OCI-LY7 (cell line): ENCODE results near the gene NACC1.

ENCODE experiments used
- EZH2phosphoT487 ChIP-seq: fragments of 200-600 bp; sonication (generic); IDR thresholded peaks from 2 replicates; pipeline ENCODE4 v1.6.1; 2018; ENCODE audit warnings: low read depth, borderline replicate concordance, mild to moderate bottlenecking, mixed run types, antibody characterized with exemption, low read length, moderate library complexity, mixed read lengths
- TF ChIP-seq, protein P1 (sequence below): fragments of 200-600 bp; sonication (generic); conservative IDR thresholded peaks from 2 replicates; pipeline ENCODE4 v1.5.1; 2014; ENCODE audit warnings: mild to moderate bottlenecking, antibody characterized with exemption, low read length, moderate library complexity, mixed read lengths

DNA sequence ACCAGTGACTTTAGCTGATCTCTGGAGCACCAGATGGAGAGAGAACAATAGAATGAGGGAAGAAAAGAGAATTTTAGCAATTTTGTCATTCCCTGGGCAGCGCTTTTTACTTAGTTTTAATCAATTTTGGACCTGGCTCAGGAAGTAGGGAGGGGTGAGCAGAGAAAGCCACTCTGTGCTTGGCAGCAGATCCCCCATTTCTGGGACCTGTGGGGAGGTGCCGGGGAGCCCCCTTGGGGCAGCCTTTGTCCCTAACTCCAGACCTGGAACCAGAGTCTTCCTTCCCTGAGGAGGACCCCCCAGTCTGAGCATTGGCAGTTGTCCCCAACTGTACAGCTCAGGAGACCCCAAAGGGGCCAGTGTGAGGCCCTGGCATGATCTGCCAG lies 25.9 kb upstream of the NACC1 start:
- TF ChIP-seq, protein P1, sequence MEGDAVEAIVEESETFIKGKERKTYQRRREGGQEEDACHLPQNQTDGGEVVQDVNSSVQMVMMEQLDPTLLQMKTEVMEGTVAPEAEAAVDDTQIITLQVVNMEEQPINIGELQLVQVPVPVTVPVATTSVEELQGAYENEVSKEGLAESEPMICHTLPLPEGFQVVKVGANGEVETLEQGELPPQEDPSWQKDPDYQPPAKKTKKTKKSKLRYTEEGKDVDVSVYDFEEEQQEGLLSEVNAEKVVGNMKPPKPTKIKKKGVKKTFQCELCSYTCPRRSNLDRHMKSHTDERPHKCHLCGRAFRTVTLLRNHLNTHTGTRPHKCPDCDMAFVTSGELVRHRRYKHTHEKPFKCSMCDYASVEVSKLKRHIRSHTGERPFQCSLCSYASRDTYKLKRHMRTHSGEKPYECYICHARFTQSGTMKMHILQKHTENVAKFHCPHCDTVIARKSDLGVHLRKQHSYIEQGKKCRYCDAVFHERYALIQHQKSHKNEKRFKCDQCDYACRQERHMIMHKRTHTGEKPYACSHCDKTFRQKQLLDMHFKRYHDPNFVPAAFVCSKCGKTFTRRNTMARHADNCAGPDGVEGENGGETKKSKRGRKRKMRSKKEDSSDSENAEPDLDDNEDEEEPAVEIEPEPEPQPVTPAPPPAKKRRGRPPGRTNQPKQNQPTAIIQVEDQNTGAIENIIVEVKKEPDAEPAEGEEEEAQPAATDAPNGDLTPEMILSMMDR, result no peak
- TF ChIP-seq EZH2phosphoT487, result no peak
